ENCODE measurements around the gene CTRB1. TPM values are rescaled to one million over a fixed set of nuclear protein-coding genes. Genes with fewer than 3 reads are reported as not detected.

The CTRB1 gene
- total RNA-seq, 1 donor from 2014 or later = not detected

- intact Hi-C loops (cut with DNase I) = loop anchor here (2.0 kb wide), 1 partner anchor 18 kb away; the partner anchor contains the start of gene CTRB2
- Histone ChIP-seq H3K4me3 (no peak overlapping the region), H3K36me3 (peaks cover 18 to 20% of the 10 kb centered on the region in 2 donors), H3K9me3 (no peaks in the 10 kb centered on the region), H3K27me3 (no peaks in the 10 kb centered on the region), H3K27ac (no peak overlapping the region), H3K4me1 (no peaks in the 10 kb centered on the region)
- TF ChIP-seq, protein P1, sequence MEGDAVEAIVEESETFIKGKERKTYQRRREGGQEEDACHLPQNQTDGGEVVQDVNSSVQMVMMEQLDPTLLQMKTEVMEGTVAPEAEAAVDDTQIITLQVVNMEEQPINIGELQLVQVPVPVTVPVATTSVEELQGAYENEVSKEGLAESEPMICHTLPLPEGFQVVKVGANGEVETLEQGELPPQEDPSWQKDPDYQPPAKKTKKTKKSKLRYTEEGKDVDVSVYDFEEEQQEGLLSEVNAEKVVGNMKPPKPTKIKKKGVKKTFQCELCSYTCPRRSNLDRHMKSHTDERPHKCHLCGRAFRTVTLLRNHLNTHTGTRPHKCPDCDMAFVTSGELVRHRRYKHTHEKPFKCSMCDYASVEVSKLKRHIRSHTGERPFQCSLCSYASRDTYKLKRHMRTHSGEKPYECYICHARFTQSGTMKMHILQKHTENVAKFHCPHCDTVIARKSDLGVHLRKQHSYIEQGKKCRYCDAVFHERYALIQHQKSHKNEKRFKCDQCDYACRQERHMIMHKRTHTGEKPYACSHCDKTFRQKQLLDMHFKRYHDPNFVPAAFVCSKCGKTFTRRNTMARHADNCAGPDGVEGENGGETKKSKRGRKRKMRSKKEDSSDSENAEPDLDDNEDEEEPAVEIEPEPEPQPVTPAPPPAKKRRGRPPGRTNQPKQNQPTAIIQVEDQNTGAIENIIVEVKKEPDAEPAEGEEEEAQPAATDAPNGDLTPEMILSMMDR (IDR thresholded peaks at IDR 0.05) = no peak
- DNase-seq (ENCODE audit: low spot score in 2 of 2) = no peak
Measured at GRCh38 chr16:75224306-75225082, 5.7 kb downstream of the CTRB1 start.

DNA sequence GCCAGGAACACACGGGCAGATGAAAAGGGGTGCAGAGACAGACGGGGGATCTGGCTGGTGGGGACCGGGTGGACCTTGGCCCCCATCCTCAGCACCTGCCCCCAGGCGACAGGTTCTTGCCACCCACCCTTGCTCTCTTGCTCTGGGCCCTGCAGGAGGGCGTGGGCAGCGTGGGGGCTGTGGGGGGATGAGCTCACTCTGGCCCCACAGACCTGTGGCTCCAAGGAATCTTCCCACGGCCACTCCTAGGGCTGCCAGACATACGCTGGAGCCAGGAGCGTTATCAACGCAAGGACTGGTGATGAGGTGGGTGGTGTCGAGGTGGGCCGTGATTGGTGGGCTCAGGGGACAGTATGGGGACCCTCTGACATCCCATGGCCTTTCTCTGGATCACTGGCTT lies 6.3 kb downstream of the CTRB1 start:
- Histone ChIP-seq H3K27ac (no peak overlapping the region), H3K4me1 (no peaks in the 10 kb centered on the region), H3K4me3 (no peak overlapping the region), H3K36me3 (peaks cover 23 to 24% of the 10 kb centered on the region in 2 donors), H3K9me3 (no peaks in the 10 kb centered on the region), H3K27me3 (no peaks in the 10 kb centered on the region)
- TF ChIP-seq, protein P1 (IDR thresholded peaks at IDR 0.05) = no peak
- no peak for DNase-seq (ENCODE audit: low spot score in 2 of 2)
- intact Hi-C loops (cut with DNase I) = loop anchor here (2.0 kb wide), 1 partner anchor 18 kb away; the partner anchor contains the start of gene CTRB2

- no peak overlapping the region for H3K27ac ChIP-seq
- peaks cover 23 to 26% of the 10 kb centered on the region in 2 donors for H3K36me3 ChIP-seq
- H3K27me3 ChIP-seq = no peaks in the 10 kb centered on the region
- no peak overlapping the region for H3K4me3 ChIP-seq
- intact Hi-C loops (cut with DNase I) = loop anchor here (2.0 kb wide), 1 partner anchor 19 kb away; the partner anchor contains the start of gene CTRB2
- no peak for DNase-seq (ENCODE audit: low spot score in 2 of 2)
- no peaks in the 10 kb centered on the region for H3K9me3 ChIP-seq
- no peaks in the 10 kb centered on the region for H3K4me1 ChIP-seq
- TF ChIP-seq, protein P1 (IDR thresholded peaks at IDR 0.05) = no peak
Measured at GRCh38 chr16:75225678-75226515, 7.1 kb downstream of the CTRB1 start.

- peaks cover 23 to 33% of the 10 kb centered on the region in 2 donors for H3K36me3 ChIP-seq
- intact Hi-C loops (cut with DNase I) = no loop called here
- no peak overlapping the region for H3K4me3 ChIP-seq
- H3K27me3 ChIP-seq = no peaks in the 10 kb centered on the region
- H3K4me1 ChIP-seq = no peaks in the 10 kb centered on the region
- no peak overlapping the region for H3K27ac ChIP-seq
- TF ChIP-seq, protein P1 (IDR thresholded peaks at IDR 0.05) = no peak
- H3K9me3 ChIP-seq = no peaks in the 10 kb centered on the region
- no peak for DNase-seq (ENCODE audit: low spot score in 2 of 2)
Measured at GRCh38 chr16:75226550-75227360, 8.0 kb downstream of the CTRB1 start.

All from ascending aorta (tissue), 2 donors.